Endodermal cell (in vitro differentiated cells): Measurements from ENCODE around the gene PCDHGA8. TPM values are rescaled to one million over a fixed set of nuclear protein-coding genes. Genes with fewer than 3 reads are reported as not detected.

Source experiments
- DNase-seq: peaks from one replicate; pipeline ENCODE4 v3.0.0-alpha.2; 2017
- H3K27ac ChIP-seq: 2 replicates; pipeline ENCODE4 v1.5.1; 2013; ENCODE audit warnings: mild to moderate bottlenecking, low read depth, low read length, moderate library complexity
- H3K27me3 ChIP-seq: 2 replicates; pipeline ENCODE4 v1.6.1; 2013; ENCODE audit warnings: mild to moderate bottlenecking, low read length, moderate library complexity; ENCODE audit not compliant: insufficient read depth, control insufficient read depth, poor library complexity, severe bottlenecking
- H3K36me3 ChIP-seq: 2 replicates; pipeline ENCODE4 v1.7.0; 2013; ENCODE audit warnings: mild to moderate bottlenecking, low read length, moderate library complexity; ENCODE audit not compliant: control insufficient read depth, insufficient read depth
- H3K4me1 ChIP-seq: one replicate; pipeline ENCODE4 v1.7.0; 2013; ENCODE audit warnings: low read length; ENCODE audit not compliant: control insufficient read depth, insufficient read depth
- H3K4me3 ChIP-seq: 2 replicates; pipeline ENCODE4 v1.5.1; 2013; ENCODE audit warnings: mild to moderate bottlenecking, low read length, moderate library complexity
- H3K9ac ChIP-seq: 2 replicates; pipeline ENCODE4 v1.6.1; 2013; ENCODE audit warnings: mild to moderate bottlenecking, low read length, moderate library complexity; ENCODE audit not compliant: poor library complexity, severe bottlenecking; ENCODE audit errors: extremely low read depth
- H3K9me3 ChIP-seq: 2 replicates; pipeline ENCODE4 v1.6.1; 2013; ENCODE audit warnings: mild to moderate bottlenecking, low read length, moderate library complexity; ENCODE audit not compliant: control insufficient read depth
- H3K27ac Mint-ChIP-seq: 2 replicates; pipeline ENCODE4 v1.8.0; 2020; ENCODE audit warnings: mixed read lengths
- H3K27me3 Mint-ChIP-seq: 2 replicates; pipeline ENCODE4 v1.8.0; 2021; ENCODE audit warnings: mild to moderate bottlenecking, mixed read lengths; ENCODE audit not compliant: insufficient read depth
- H3K36me3 Mint-ChIP-seq: 2 replicates; pipeline ENCODE4 v1.8.0; 2020; ENCODE audit warnings: low read depth, mixed read lengths
- H3K4me1 Mint-ChIP-seq: 2 replicates; pipeline ENCODE4 v1.8.0; 2020; ENCODE audit warnings: mixed read lengths
- H3K4me3 Mint-ChIP-seq: 2 replicates; pipeline ENCODE4 v1.8.0; 2020; ENCODE audit warnings: mild to moderate bottlenecking, moderate library complexity, mixed read lengths
- H3K9me3 Mint-ChIP-seq: 2 replicates; pipeline ENCODE4 v1.8.0; 2020; ENCODE audit warnings: mild to moderate bottlenecking, mixed read lengths
- CTCF ChIP-seq: fragments of 200-600 bp; sonication (generic); conservative IDR thresholded peaks from 2 replicates; pipeline ENCODE4 v1.5.0; 2021; ENCODE audit warnings: antibody characterized with exemption, mild to moderate bottlenecking
- WGBS, 2 experiments: methylation state at CpG; one replicate each; pipeline versions ENCODE4 v1.1.5 to v1.1.7; 2013; ENCODE audit warnings: missing lambda C conversion rate in 2 of 2, mixed read lengths in 1 of 2; ENCODE audit not compliant: insufficient coverage in 1 of 2, insufficient read length in 1 of 2; 5-methylcytosine and 5-hydroxymethylcytosine counted together
- total RNA-seq, 2 donors: library from RNA; stranded (reverse); fragmentation: NEBNext Ultra II Directional in 1 of 2; extraction: Animal tissue kit (Norgen Biotek cat#: 25700) in 1 of 2; gene quantifications; 2 replicates in 1 of 2; 3 replicates in 1 of 2; pipeline ENCODE4 v1.2.1, GENCODE V29; 2021

The PCDHGA8 gene
- total RNA-seq, 2 donors from 2014 or later, result 1.1 to 3.0 TPM

DNA sequence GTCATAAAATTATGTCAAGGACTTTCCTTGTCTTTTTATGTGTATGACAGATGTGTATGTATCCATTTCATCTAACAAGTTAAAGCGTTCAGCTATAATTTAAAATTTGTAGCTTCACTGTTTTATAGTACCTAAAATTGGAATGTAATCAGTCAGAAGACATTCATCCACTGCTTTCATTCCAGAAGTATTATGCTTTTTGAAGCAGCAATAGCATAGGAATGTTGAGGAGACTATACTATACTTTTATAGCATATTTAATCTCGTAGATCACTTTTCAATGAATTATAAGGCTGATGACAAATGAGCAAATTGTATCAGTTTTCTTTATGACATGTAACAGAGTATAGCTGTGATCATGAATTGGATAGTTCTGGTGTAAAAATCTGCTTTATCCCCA lies 44.8 kb downstream of the PCDHGA8 start:
- Mint-ChIP-seq H3K4me1 (no peaks in the 10 kb centered on the region), H3K4me3 (no peak overlapping the region), H3K36me3 (peaks cover 30% of the 10 kb centered on the region), H3K27ac (no peak overlapping the region), H3K9me3 (peaks cover 24% of the 10 kb centered on the region), H3K27me3 (no peaks in the 10 kb centered on the region)
- Histone ChIP-seq H3K4me3 (no peak overlapping the region), H3K27me3 (no peaks in the 10 kb centered on the region), H3K9ac (no peak overlapping the region), H3K4me1 (no peaks in the 10 kb centered on the region), H3K9me3 (peaks cover 20% of the 10 kb centered on the region), H3K27ac (no peak overlapping the region), H3K36me3 (no peaks in the 10 kb centered on the region)
- TF ChIP-seq CTCF, result no peak
- WGBS, 2 experiments, result 80 to 100% methylated on average over 1 of the region's 2 CpGs
- DNase-seq, result no peak

DNA sequence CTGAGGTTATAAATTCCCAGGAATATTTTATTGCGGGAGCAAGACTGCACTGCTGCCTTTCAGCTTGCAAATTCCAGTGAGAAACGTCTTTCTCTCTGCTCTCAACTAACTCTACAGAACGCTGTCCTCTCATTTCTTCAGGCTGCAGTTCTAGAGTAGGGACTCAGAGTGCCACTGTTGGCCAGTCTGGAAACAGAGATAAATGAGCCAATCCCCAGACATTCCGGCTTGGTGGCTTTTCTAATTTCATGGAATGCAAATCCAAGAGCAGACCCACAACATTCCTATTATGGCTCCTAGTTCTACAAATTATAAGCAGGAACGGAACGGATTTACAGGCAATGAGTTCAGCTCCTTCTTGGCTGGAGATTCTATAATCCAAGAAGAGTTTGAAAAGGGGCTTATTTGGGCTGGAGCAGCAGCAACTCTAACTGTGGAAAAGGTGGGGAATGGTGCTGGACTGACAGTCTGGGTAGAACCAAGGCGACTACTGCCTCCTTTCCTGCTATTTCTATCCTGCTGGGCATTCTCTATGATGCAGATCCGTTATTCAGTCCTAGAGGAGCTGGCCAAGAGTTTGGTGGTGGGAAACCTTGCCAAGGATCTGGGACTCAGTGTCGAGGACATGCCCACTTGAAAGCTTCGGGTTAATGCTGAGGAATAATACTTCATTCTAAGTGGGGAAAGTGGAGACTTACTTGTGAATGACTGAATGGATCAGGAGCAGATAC lies 47.1 kb downstream of the PCDHGA8 start:
- H3K27ac ChIP-seq, result no peak overlapping the region
- H3K9ac ChIP-seq, result no peak overlapping the region
- H3K36me3 ChIP-seq, result no peaks in the 10 kb centered on the region
- Mint-ChIP-seq H3K36me3 (peaks cover 16% of the 10 kb centered on the region), H3K27ac (no peak overlapping the region), H3K27me3 (no peaks in the 10 kb centered on the region), H3K4me3 (no peak overlapping the region), H3K9me3 (peaks cover 5% of the 10 kb centered on the region), H3K4me1 (no peaks in the 10 kb centered on the region)
- H3K4me1 ChIP-seq, result no peaks in the 10 kb centered on the region
- no peak for TF ChIP-seq CTCF
- no peaks in the 10 kb centered on the region for H3K27me3 ChIP-seq
- DNase-seq, result no peak
- peaks cover 9% of the 10 kb centered on the region for H3K9me3 ChIP-seq
- no peak overlapping the region for H3K4me3 ChIP-seq
- WGBS, 2 experiments, result 90 to 92% methylated on average over 8 to 10 of the region's 10 CpGs

DNA sequence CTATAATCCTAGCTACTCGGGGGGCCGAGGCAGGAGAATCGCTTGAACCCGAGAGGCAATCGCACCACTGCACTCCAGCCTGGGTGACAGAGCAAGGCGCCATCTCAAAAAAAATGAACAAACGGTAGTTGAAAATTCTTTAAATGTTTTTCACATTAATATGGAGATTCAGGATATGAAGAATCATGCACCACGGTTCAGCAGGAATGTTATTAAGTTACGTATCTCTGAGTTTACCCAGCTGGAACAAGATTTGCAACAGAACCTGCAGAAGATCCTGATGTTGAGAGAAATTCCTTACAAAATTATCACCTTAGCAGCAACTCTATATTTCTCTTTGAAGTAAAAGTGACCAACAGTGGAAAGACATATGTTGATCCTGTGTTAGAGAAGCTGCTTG lies 47.9 kb downstream of the PCDHGA8 start:
- Histone ChIP-seq H3K27me3 (no peaks in the 10 kb centered on the region), H3K9ac (no peak overlapping the region), H3K4me3 (no peak overlapping the region), H3K4me1 (no peaks in the 10 kb centered on the region), H3K36me3 (no peaks in the 10 kb centered on the region), H3K27ac (no peak overlapping the region), H3K9me3 (peaks cover 3% of the 10 kb centered on the region)
- Mint-ChIP-seq H3K4me3 (no peak overlapping the region), H3K4me1 (no peaks in the 10 kb centered on the region), H3K27me3 (no peaks in the 10 kb centered on the region), H3K27ac (no peak overlapping the region), H3K36me3 (peaks cover 16% of the 10 kb centered on the region), H3K9me3 (peaks cover 3% of the 10 kb centered on the region)
- no peak for TF ChIP-seq CTCF
- DNase-seq, result no peak
- WGBS, 2 experiments, result 90 to 91% methylated on average over 8 to 9 of the region's 9 CpGs
